Urothelium cell line (cell line): ENCODE measurements around the gene STK32B.
"Not testable (repeated sequence)": the region's sequence is repeated elsewhere in the genome, so short reads cannot be mapped to it uniquely, and the experiment has no call there.

Experiments
- DNase-seq: peaks from one replicate; pipeline ENCODE4 v3.0.0; 2011; ENCODE audit warnings: low spot score, mixed read lengths
- FAIRE-seq: peaks from 2 replicates; lab custom pipeline; 2011; peaks lifted over from hg19 to GRCh38; lab: Jason Lieb, UNC

STK32B gene

GRCh38 chr4:5066101-5066500 lies 14.8 kb downstream of the STK32B start:
- FAIRE-seq = no peak
- DNase-seq = no peak

- FAIRE-seq, DNase-seq: not testable (repeated sequence)
Measured at GRCh38 chr4:5066968-5067367, 15.7 kb downstream of the STK32B start.

GRCh38 chr4:5067908-5068307 lies 16.6 kb downstream of the STK32B start:
- no peak for FAIRE-seq
- no peak for DNase-seq

- FAIRE-seq (no peak), DNase-seq (no peak)
Measured at GRCh38 chr4:5069901-5070300, 18.6 kb downstream of the STK32B start.

- DNase-seq (no peak), FAIRE-seq (no peak)
Measured at GRCh38 chr4:5072948-5073347, 21.7 kb downstream of the STK32B start.

- DNase-seq = no peak
- no peak for FAIRE-seq
Measured at GRCh38 chr4:5078009-5078408, 26.7 kb downstream of the STK32B start.

GRCh38 chr4:5079581-5079980 lies 28.3 kb downstream of the STK32B start:
- FAIRE-seq (no peak), DNase-seq (no peak)

GRCh38 chr4:5081441-5081999 lies 30.2 kb downstream of the STK32B start:
- DNase-seq (no peak), FAIRE-seq (no peak)

GRCh38 chr4:5082376-5082775 lies 31.1 kb downstream of the STK32B start:
- FAIRE-seq = no peak

GRCh38 chr4:5084911-5085475 lies 33.7 kb downstream of the STK32B start:
- FAIRE-seq = no peak
- DNase-seq = no peak

More at GRCh38 chr4:5082376-5082775, 31.1 kb downstream of the STK32B start:
- no peak for DNase-seq

GRCh38 chr4:5086535-5086934 lies 35.3 kb downstream of the STK32B start:
- FAIRE-seq (no peak), DNase-seq (no peak)

- no peak for DNase-seq
Measured at GRCh38 chr4:5096261-5096660, 45.0 kb downstream of the STK32B start.

GRCh38 chr4:5098176-5098575 lies 46.9 kb downstream of the STK32B start:
- no peak for FAIRE-seq
- no peak for DNase-seq

More at GRCh38 chr4:5096261-5096660, 45.0 kb downstream of the STK32B start:
- no peak for FAIRE-seq

- FAIRE-seq (no peak), DNase-seq (no peak)
Measured at GRCh38 chr4:5100336-5100735, 49.1 kb downstream of the STK32B start.

GRCh38 chr4:5100986-5101385 lies 49.7 kb downstream of the STK32B start:
- DNase-seq (no peak), FAIRE-seq (no peak)

GRCh38 chr4:5101571-5101970 lies 50.3 kb downstream of the STK32B start:
- DNase-seq (no peak), FAIRE-seq (no peak)

GRCh38 chr4:5110901-5111300 lies 59.6 kb downstream of the STK32B start:
- FAIRE-seq = no peak

GRCh38 chr4:5112333-5113095 lies 61.2 kb downstream of the STK32B start:
- DNase-seq = no peak
- FAIRE-seq = no peak

More at GRCh38 chr4:5110901-5111300, 59.6 kb downstream of the STK32B start:
- no peak for DNase-seq

GRCh38 chr4:5114950-5115349 lies 63.7 kb downstream of the STK32B start:
- peak; percentile 11 for DNase-seq
- FAIRE-seq = no peak

GRCh38 chr4:5118091-5118786 lies 67.0 kb downstream of the STK32B start:
- DNase-seq (no peak), FAIRE-seq (no peak)

GRCh38 chr4:5118994-5119835 lies 67.9 kb downstream of the STK32B start:
- DNase-seq = no peak
- no peak for FAIRE-seq
